HFF-Myc (cell line): ENCODE results near the gene PPP1CC.
"Not testable (repeated sequence)": the region's sequence is repeated elsewhere in the genome, so short reads cannot be mapped to it uniquely, and the experiment has no call there.

Experiments
- DNase-seq: peaks from one replicate; pipeline ENCODE4 v3.0.0-alpha.2; 2011; ENCODE audit warnings: low read depth; ENCODE audit errors: extremely low read depth
- H3K4me3 ChIP-seq: replicated peaks from 2 replicates; pipeline ENCODE4 v1.5.1; 2011; ENCODE audit warnings: low read depth, mild to moderate bottlenecking, control low read depth, low read length
- TF ChIP-seq, protein P1 (sequence below): IDR thresholded peaks from 2 replicates; pipeline ENCODE4 v1.5.1; 2012; ENCODE audit warnings: mild to moderate bottlenecking, low read depth, low read length, control low read depth; ENCODE audit errors: missing control alignments

Gene PPP1CC

DNA sequence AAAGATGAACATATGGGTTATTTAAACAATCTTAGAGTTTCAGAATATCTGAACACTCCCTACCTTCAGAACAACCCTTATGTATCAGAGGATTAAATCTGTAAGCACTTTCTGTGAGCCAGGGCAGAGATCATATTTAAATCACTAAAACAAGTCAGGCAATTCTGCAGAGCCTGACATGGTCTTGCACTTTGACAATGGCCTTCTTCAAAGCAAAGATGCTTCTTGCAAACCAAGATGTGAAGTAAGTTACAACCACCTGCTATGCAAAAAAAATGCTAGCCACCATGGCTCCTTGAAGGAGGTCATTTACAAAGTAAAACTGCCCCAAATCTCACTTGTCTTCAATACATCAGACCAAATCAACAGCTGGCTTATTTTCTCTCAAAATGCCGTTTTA lies 3.2 kb downstream of the PPP1CC start:
- TF ChIP-seq, protein P1, sequence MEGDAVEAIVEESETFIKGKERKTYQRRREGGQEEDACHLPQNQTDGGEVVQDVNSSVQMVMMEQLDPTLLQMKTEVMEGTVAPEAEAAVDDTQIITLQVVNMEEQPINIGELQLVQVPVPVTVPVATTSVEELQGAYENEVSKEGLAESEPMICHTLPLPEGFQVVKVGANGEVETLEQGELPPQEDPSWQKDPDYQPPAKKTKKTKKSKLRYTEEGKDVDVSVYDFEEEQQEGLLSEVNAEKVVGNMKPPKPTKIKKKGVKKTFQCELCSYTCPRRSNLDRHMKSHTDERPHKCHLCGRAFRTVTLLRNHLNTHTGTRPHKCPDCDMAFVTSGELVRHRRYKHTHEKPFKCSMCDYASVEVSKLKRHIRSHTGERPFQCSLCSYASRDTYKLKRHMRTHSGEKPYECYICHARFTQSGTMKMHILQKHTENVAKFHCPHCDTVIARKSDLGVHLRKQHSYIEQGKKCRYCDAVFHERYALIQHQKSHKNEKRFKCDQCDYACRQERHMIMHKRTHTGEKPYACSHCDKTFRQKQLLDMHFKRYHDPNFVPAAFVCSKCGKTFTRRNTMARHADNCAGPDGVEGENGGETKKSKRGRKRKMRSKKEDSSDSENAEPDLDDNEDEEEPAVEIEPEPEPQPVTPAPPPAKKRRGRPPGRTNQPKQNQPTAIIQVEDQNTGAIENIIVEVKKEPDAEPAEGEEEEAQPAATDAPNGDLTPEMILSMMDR, result no peak
- H3K4me3 ChIP-seq, result peak overlapping the region; percentile 58
- no peak for DNase-seq

DNA sequence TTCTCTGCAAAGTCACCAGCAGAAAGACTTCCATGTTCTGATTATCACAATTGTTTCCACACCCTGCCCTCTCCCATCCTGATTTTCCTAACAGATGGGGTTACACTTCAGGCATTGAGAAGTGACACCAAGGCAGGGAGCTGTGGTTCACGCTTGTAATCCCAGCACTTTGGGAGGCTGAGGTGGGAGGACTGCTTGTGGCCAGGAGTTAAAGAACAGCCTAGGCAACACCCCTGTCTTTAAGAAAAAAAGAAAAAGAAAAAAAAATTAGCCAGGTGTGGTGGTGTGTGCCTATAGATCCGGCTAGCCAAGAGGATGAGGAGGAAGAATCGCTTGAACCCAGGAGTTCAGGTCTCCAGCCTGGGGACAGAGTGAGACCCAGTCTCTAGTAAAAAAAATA lies 5.2 kb downstream of the PPP1CC start:
- no peak for DNase-seq
- TF ChIP-seq, protein P1, result no peak
- 0 out of 2 replicates have a peak overlapping the region, but pooled peaks have one; percentile 5 for H3K4me3 ChIP-seq

DNA sequence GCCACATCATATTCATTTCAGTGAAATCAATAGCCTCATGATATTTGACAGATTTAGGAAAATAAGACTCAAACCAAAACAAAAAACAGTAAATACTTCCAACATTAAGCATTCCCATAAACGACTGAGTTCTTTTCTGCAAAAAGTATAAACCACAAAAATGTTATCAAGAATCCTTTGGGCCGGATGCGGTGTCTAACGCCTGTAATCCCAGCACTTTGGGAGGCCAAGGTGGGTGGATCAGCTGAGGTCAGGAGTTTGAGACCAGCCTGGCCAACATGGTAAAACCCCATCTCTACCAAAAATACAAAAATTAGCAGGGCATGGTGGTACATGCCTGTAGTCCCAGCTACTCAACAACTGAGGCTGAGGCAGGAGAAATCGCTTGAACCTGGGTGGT lies 5.7 kb downstream of the PPP1CC start:
- not testable (repeated sequence) for DNase-seq, H3K4me3 ChIP-seq

DNA sequence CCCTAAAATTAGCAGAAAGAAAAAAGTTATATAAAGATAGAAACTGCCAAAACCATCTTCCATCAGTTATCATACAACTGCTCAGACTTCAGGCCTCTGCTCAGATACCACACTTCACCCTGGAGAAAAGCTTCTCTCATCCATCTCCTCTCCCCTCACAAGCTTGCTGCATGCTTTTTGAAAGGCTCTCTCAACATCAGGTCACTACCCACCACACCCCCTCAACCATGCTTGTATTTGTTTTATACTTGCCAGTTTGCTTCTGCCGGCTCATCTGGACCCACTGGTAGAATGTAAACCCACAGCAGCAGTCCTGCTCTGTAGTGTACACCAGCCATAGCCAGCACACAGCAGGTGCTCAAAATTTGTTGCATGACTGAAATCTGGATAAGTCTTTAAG lies 8.8 kb downstream of the PPP1CC start:
- DNase-seq, result no peak
- no peak overlapping the region for H3K4me3 ChIP-seq
- TF ChIP-seq, protein P1, result no peak

DNA sequence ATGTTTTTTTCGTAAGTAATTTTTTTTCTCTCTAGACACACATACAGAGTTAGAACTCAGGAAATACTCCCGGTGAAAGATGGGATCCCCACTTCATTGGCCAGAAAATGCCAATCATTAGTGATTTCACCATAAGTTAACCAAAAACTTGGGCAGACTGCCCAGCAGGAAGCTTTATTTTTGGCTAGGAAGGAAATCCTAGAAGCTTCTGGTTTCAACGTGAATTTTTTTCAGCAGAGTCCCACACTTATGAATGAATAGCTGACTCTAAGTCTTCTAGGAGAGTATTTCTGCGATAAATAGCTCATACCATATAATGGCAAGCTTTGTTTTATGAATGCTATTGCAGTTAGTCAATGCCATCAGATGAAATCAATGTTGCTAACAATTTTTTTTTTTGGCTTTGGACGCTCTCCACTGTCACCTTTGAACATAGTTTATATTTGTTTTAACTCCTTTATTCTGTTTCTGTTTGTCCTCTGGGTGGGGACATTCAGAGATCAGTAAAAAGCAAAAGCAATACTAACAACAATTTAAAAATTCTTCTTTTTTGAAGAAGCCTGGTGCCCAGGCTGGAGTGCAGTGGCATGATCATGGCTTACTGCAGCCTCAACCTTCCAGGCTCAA lies 9.5 kb downstream of the PPP1CC start:
- no peak overlapping the region for H3K4me3 ChIP-seq
- no peak for DNase-seq
- TF ChIP-seq, protein P1, result no peak

DNA sequence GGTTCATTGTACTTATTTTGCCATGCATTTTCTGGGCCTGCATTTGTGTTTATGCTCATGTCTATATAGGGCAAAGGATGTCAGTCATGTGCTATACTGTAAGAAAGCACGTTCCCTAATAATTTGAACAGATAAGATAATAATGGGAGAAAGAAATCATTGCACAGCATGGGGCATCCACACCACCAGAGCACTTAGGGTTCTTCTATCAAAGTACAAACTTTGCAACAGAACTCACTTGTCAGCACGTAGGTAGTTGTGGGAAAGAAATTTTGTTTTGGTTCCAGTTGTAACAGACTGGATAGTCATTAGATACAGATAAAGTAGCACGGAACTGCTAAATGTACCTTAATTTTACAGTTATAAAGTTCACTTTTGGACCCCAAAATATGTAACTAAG lies 10.1 kb downstream of the PPP1CC start:
- TF ChIP-seq, protein P1, result no peak
- no peak overlapping the region for H3K4me3 ChIP-seq
- DNase-seq, result no peak

DNA sequence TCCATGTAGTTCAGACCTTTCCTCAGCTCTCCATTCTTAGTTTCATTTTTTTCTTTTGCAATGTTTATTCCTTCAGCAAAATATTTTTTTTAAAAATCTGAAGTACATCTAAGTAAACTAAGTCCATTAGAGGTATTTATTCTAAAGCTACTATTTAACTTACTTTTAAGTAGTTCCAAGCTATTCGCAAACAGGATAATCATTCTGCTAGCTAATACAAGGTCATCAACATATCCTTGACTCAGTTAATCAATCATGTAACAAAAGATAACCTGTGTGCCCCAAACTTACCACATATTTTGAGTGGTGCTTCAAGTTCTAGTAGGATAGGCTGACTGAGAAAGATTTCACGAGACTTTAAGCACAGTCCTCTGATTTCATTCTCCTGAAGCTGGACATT lies 11.2 kb downstream of the PPP1CC start:
- DNase-seq, result no peak
- no peak overlapping the region for H3K4me3 ChIP-seq
- TF ChIP-seq, protein P1, result no peak
